ENCODE data around the gene ADAMTS2. TPM values are rescaled to one million over a fixed set of nuclear protein-coding genes. Genes with fewer than 3 reads are reported as not detected.

The ADAMTS2 gene
- total RNA-seq, 1 experiment from 2014 or later: 1.7 TPM

DNA sequence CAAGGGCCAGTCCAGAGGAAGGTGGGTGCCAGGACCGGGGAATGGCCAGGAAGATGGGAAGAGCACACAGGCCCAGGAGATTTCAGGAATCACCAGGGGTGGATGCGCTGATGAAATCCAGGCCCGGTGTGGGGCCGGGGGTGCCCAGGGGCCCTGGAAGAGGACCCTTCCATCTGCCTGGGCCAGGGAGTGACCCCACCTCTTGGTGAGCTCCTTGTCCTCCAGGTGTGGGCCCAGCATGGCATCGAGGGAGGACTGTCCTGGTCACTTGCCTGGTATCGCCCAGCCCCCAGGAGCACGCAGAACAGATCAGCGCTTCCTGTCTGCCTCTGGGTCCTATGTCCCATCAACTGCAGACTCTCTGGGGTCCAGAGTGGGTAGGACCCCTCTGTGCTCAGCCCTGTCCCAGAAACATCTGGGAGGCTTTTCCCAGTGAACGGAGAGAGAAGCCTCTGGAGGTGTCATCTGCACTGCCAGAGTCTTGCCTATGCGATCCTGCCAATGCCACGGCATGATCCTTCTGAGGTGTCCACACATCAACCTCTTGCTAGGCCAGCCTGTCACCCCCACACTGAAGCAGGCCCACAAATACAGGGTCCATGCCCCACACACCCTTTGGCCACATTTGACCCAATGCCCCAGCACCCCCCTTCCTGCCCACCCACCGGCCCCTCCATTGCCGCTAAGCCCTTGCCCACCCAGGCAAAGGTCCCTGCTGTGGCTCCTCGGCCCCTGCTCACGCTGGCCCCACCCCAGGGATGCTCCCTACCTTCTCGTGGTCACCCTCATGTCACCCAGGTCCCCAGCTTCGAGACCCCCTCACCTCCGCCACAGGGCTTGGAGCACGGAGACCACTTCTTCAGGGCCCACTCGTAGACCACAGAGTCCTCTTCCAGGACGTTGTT, 217.9 kb downstream of the ADAMTS2 start:
- DNase-seq: no peak
- Histone ChIP-seq H3K27me3 (ENCODE audit: control insufficient read depth, insufficient read depth, low read length) (no peaks in the 10 kb centered on the region), H3K36me3 (replicated peaks; ENCODE audit: control insufficient read depth, insufficient read depth, low read length) (no peaks in the 10 kb centered on the region), H3K4me3 (ENCODE audit: insufficient read depth, low read depth, low read length) (no peak overlapping the region)

DNA sequence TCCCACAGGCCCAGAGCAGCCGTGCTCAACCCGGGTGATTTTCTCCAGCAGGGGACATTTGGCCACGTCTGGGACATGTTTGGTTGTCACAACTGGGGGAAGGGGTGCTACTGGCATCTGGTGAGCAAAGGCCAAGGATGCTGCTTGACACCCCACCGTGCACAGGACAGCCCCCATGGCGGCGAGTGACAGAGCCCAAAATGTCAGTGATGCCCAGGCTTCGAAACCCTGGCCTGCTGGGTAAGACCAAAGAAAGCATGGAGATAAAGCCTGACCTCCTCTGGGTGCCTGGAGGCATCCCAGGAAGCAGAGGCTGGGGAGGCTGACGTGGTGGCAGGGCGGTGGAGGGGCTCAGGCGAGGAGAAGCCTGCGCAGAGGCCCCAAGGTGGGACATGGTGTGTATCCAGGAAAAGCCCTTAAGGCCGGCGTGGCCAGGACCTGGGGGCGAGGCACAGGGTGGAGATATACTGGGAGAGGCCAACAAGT, 218.7 kb downstream of the ADAMTS2 start:
- no peak for DNase-seq
- no peaks in the 10 kb centered on the region for H3K27me3 ChIP-seq (ENCODE audit: control insufficient read depth, insufficient read depth, low read length)
- no peak overlapping the region for H3K4me3 ChIP-seq (ENCODE audit: insufficient read depth, low read depth, low read length)

DNA sequence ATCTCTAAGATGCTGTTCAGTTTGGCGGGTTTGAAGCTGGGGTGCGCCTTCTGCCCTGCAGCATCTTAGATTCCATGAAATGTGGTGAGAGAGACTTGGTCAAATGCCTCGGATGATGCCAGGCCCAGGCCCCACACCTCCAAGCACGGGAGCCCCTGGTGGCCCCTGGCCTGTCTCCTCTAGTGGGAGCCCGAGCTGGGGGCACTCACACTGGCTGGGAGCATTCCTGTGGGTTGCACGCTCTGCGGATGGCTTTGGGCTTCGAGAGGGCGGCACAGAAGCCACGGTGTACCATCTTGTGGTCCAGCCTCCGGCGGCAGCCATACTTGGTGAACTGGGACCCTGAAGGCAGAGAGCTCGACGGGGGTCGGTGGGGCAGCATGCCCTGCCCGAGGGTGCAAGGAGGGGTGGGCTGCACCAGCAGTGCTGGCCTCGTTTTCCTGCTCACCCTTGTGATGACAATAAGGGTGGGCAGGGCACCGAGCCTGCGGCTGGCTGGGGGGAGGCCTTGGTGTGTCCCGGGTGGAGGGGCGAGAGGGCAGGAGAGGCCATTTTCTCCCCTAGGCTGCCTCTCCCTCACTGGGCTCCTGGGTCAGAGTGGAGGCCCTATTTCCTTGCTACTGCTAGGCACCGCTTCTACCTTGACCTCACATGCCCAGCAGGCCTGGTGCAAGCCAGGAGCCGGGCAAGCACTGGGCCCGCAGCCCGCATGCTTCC, 219.3 kb downstream of the ADAMTS2 start:
- Histone ChIP-seq H3K4me3 (ENCODE audit: insufficient read depth, low read depth, low read length) (no peak overlapping the region), H3K36me3 (replicated peaks; ENCODE audit: control insufficient read depth, insufficient read depth, low read length) (no peaks in the 10 kb centered on the region), H3K27me3 (ENCODE audit: control insufficient read depth, insufficient read depth, low read length) (no peaks in the 10 kb centered on the region)
- DNase-seq: no peak

More for the DNA sequence above, 218.7 kb downstream of the ADAMTS2 start:
- no peaks in the 10 kb centered on the region for H3K36me3 ChIP-seq (replicated peaks; ENCODE audit: control insufficient read depth, insufficient read depth, low read length)

DNA sequence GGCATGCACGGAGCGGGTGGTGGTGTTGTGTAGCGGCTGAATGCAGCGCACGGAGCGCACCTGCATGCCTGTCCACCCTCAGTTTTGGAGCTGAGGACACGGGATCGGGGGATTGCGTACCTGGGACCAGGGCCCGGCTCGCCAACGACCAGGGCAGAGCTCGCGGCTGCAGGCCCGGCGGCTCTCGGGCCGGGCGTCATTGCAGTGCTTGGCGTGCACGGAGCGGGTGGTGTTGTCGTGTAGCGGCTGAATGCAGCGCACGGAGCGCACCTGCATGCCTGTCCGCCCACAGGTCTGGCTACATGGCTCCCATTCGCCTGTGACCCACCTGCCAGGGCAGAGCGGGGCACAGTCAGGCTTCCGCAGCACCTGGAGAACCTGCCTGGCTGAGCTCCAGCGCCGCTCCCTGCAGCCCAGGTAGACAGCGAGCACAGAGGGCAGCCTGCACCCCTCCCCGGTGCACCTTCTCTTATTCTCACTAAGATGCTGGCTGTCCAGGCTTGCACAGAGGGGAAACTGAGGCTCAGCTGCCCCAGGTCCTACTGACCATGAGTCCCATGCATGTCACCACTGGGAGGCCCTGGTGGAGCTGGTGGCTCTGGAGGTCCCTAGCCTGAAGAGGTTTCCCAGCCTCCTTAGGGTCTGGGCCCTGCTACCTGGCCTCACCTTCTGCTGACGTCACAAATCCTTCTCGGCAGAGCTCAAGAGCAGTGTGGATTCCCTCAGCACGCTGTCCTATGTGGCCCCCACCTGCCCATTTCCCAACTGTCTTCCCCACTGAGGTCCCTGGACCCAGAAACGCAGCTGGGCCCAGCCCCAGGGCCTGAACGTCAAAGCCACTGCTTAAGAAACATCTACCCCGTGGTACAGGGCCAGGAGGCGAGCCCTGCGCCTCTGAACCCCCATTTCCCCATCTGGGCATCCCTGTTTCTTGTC, 220.1 kb downstream of the ADAMTS2 start:
- DNase-seq: no peak

DNA sequence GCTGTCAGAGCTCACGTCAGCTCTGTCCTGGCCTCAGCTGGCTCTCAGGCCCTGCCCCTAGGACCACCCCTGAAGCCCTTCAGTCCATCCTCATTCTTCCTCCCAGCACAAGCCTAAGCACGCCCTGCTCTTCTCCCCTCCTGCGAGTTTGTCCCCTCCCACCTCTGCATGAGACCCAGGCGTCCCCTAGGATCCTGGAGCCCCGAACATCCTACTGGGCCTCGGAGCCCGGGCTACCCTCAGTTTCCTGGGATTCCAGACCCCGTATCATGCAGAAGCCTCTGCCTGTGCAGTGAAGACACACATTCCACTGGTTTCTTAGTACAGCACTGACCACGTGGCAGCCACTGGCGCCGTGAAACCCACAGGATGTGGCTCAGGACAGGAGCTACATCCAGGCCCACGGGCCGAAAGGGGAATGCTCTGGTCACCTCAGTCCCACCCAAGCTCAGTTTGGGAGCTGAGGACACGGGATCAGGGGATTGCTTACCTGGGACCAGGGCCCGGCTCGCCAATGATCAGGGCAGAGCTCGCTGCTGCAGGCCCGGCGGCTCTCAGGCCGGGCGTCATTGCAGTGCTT, 220.9 kb downstream of the ADAMTS2 start:
- DNase-seq: no peak
- Histone ChIP-seq H3K36me3 (replicated peaks; ENCODE audit: control insufficient read depth, insufficient read depth, low read length) (no peaks in the 10 kb centered on the region), H3K27me3 (ENCODE audit: control insufficient read depth, insufficient read depth, low read length) (no peaks in the 10 kb centered on the region), H3K4me3 (ENCODE audit: insufficient read depth, low read depth, low read length) (no peak overlapping the region)

More for the DNA sequence above, 220.1 kb downstream of the ADAMTS2 start:
- no peak overlapping the region for H3K4me3 ChIP-seq (ENCODE audit: insufficient read depth, low read depth, low read length)
- H3K27me3 ChIP-seq (ENCODE audit: control insufficient read depth, insufficient read depth, low read length): no peaks in the 10 kb centered on the region
- H3K36me3 ChIP-seq (replicated peaks; ENCODE audit: control insufficient read depth, insufficient read depth, low read length): no peaks in the 10 kb centered on the region

DNA sequence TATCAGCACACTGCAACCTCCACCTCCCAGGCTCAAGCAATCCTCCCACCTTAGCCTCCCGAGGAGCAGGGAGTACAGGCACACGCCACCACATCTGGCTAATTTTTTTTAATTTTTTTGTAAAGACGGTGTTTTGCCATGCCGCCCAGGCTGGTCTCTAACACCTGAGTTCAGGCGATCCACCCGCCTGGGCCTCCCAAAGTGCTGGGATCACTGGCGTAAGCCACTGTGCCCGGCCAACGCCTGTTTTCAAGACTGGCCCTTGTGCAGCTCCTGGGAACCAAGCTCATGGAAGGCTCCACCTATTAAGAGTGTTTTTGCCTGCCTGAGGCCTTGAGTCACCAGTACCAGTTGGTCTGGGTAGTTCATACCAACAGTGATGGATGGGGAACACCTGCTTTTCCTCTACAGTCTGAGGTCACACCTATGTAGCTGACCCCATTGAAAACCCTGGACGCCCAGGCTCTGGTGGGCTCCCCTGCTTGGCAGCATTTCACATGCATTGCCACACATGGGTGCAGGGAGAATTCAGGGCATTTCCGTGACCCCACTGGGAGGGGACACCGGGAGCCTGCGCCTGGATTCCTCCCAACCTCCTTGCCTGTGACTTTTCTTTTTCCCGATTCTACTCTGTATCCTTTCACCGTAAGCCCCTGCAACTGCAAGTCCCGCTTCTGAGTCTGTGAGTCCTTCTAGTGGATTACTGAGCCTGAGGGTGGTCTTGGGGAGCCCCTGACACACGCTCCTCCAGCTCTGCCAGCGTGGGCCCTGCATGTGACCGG, 221.6 kb downstream of the ADAMTS2 start:
- DNase-seq: no peak
- Histone ChIP-seq H3K36me3 (replicated peaks; ENCODE audit: control insufficient read depth, insufficient read depth, low read length) (no peaks in the 10 kb centered on the region), H3K27me3 (ENCODE audit: control insufficient read depth, insufficient read depth, low read length) (no peaks in the 10 kb centered on the region), H3K4me3 (ENCODE audit: insufficient read depth, low read depth, low read length) (no peak overlapping the region)

DNA sequence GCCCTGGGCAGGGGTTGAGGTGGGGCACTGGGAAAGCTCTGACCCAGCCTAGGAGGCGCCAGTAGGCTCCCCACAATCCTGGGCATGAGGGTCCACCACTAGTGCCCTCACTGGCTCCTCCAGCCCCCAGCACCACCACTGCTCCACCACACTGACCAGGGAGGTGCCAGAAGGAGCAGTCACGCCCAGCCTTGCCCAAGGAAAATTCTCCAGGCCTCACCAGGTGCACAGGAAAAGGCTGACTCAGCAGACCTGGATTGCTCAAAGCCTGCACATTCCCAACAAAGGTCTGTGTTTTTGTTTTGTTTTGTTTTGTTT, 222.2 kb downstream of the ADAMTS2 start:
- DNase-seq: no peak
- Histone ChIP-seq H3K27me3 (ENCODE audit: control insufficient read depth, insufficient read depth, low read length) (no peaks in the 10 kb centered on the region), H3K36me3 (replicated peaks; ENCODE audit: control insufficient read depth, insufficient read depth, low read length) (no peaks in the 10 kb centered on the region), H3K4me3 (ENCODE audit: insufficient read depth, low read depth, low read length) (no peak overlapping the region)

DNA sequence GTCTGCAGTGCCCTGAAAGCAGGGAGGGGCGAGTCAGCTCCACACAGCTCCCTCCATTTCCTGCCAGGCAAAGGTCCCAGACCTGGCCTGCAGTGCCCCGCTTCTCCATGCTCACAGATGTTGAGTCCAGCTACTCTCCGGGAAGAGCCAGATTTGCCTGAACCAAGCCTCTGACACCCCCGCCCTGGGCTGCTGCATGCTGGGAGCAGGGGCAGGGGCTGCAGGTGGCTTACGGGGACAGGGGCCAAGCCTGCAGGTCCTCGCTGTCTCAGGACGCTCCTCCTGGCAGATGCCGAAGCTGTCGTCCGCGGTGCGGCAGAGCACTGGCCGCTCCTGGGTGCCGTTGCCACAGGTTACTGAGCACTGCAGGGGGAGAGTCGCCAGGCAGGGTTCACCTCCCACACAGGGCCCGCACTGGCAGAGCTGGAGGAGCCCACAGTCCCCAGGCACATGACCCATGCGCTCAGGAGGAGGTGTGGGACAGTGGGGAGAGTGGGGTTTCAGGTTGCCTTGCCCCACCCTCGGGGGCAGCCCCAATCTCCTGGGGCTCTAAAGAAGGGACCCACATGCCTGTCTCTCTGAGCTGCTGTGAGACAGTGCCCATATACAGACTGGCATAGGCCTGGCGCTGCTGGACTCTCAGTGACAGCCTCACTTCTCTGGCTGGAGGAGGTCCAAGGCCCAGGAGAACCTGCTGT, 222.7 kb downstream of the ADAMTS2 start:
- peak; percentile 28 for DNase-seq
- no peaks in the 10 kb centered on the region for H3K27me3 ChIP-seq (ENCODE audit: control insufficient read depth, insufficient read depth, low read length)
- no peaks in the 10 kb centered on the region for H3K36me3 ChIP-seq (replicated peaks; ENCODE audit: control insufficient read depth, insufficient read depth, low read length)
- no peak overlapping the region for H3K4me3 ChIP-seq (ENCODE audit: insufficient read depth, low read depth, low read length)

DNA sequence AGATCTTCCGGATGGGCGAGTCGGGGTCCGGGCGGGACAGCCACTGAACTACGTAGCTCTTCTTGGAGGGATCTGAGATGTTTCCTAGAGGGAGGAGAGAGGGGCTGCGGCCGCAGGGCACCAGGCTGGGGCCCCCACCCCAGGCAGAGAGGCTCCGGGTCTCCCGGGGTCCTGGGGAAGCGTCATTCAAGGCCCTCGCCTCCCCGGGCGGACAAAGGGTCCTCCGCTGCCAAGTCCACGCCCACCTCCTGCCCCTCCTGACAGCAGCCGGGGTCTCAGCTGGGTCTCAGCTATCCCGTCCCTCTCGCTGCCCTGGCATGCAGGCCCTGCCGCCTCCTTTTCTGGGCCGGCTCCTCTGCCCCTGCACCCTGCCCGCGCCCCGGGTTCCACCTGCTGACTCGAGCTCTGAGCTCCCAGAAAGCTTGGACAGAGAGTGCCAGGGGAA, 223.6 kb downstream of the ADAMTS2 start:
- Histone ChIP-seq H3K27me3 (ENCODE audit: control insufficient read depth, insufficient read depth, low read length) (no peaks in the 10 kb centered on the region), H3K36me3 (replicated peaks; ENCODE audit: control insufficient read depth, insufficient read depth, low read length) (no peaks in the 10 kb centered on the region), H3K4me3 (ENCODE audit: insufficient read depth, low read depth, low read length) (no peak overlapping the region)
- DNase-seq: no peak

DNA sequence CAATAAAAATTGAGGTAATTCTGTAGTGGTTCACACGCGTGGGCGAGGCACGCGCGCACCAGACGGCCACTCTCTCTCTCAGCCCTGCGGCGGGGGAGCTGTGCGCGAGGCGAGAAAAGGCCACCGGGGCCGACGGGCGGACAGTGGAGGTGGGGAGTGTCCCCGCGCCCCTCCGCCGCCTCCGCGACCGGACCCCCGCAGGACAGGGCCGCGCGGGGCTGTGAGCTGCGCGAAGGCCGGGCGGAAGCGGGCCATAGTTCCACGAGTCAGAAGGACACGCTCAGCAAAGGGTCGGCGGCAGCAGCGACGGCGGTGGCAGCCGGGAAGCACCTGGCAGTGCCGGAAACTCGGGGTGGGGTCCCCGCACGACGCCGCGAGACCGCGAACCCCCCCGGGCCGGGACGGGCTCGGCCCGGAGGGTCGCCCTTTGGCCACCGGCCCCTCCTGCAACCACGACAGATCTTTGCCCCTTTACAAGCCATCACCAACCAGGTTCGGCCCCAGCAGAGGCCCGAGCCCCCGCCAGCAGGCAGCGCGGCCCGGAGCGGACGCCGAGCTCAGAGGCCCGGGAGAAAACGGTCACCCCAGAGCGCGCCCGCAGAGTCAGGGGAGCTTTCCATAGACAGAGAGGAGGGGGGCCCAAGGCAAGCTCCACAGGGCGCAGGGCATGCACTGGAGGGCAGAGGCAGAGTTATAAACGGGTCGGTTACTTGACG, 224.2 kb downstream of the ADAMTS2 start:
- DNase-seq: peak; percentile 46

DNA sequence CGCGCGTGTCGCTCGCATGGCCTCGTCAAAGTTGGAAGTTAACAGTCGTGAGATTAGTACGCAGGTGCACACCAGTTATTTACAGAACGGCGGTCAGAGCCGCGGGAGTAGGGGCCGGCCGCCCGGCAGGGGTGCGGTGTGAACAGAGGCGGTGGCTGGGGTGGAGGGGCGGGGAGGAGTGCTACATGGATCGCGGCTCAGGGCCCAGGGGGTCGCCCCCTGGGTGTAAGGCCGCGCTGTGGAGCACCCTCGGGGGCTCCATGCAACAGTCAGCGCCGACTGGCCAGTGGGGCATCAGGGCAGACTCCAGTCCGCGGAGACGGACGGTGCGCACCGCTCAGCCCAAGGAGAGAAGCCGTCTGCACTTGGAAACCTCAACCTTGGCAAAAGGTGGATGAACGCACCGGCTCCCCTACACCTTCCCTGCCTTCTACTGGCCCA, 224.8 kb downstream of the ADAMTS2 start:
- no peak overlapping the region for H3K4me3 ChIP-seq (ENCODE audit: insufficient read depth, low read depth, low read length)
- no peaks in the 10 kb centered on the region for H3K36me3 ChIP-seq (replicated peaks; ENCODE audit: control insufficient read depth, insufficient read depth, low read length)
- no peak for DNase-seq
- no peaks in the 10 kb centered on the region for H3K27me3 ChIP-seq (ENCODE audit: control insufficient read depth, insufficient read depth, low read length)

More for the DNA sequence above, 224.2 kb downstream of the ADAMTS2 start:
- Histone ChIP-seq H3K27me3 (ENCODE audit: control insufficient read depth, insufficient read depth, low read length) (no peaks in the 10 kb centered on the region), H3K4me3 (ENCODE audit: insufficient read depth, low read depth, low read length) (no peak overlapping the region), H3K36me3 (replicated peaks; ENCODE audit: control insufficient read depth, insufficient read depth, low read length) (no peaks in the 10 kb centered on the region)

DNA sequence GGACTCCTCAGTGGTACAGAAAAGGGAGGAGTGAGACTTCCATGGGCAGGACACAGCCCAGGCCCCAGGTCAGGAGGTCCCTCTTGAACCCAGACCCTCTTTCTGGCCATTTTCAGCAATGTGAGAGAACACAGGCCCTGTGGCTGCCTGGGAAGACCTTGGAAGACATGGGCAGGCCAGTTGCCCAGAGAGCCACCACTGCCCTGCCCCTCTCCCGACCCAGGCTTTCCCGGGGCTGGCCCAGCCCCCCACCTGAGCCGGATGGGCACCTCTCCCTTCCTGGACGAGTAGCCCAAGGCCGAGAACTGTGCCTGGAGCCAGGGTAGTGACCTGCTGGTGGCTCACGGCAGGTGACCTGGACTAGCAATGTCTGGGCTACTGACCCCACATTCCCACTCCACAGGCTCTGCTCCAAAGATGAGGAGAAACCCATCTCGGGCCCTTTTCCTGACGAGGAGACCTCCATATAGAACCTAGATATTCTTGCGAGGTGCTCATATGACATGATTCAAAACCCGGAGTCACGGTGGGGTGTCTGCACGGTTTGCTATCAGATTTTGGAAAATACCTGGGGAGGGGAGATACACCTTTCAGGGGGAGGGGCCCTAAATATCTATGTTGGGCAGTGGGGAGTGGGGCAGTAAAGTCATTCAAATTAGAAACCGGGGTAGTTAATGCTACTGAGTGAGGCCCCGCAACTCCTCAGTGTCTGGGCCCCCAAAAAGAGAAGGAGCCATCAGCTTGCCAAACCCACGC, 225.7 kb downstream of the ADAMTS2 start:
- Histone ChIP-seq H3K27me3 (ENCODE audit: control insufficient read depth, insufficient read depth, low read length) (no peaks in the 10 kb centered on the region), H3K4me3 (ENCODE audit: insufficient read depth, low read depth, low read length) (no peak overlapping the region), H3K36me3 (replicated peaks; ENCODE audit: control insufficient read depth, insufficient read depth, low read length) (no peaks in the 10 kb centered on the region)
- DNase-seq: peak; percentile 22

Measured in H7 (cell line).